ENCODE results near the gene FGF23. TPM values are rescaled to one million over a fixed set of nuclear protein-coding genes. Genes with fewer than 3 reads are reported as not detected.
"Not testable (repeated sequence)": the region's sequence is repeated elsewhere in the genome, so short reads cannot be mapped to it uniquely, and the experiment has no call there.

The FGF23 gene
- total RNA-seq, 2 donors from 2014 or later, result not detected

DNA sequence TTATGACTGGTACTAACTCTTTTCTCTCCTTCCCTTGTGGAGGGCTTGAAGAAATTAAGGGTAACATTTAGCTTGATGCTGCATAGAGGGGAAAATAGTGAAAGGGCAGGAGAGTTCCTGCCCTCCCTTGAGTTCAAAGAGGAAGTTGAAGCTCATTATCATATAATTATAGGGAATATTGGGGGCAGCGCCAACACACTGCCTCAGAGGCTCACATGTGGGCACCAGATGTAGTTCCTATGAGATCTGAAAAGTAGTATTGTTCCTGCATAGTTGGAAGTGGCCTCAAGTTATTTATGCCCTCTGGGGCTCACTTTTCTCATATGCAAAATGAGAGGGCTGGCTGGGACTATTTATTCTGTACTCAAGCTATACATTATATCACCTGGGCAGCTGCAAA is 33.0 kb upstream of the FGF23 start:
- DNase-seq (ENCODE audit: low spot score), result no peak
- intact Hi-C loops (cut with DNase I), result no loop called here
- 74% methylated on average over 1 of the region's 1 CpG for WGBS
- Histone ChIP-seq H3K4me3 (no peak overlapping the region), H3K27me3 (replicated peaks; ENCODE audit: insufficient read depth) (no peaks in the 10 kb centered on the region), H3K36me3 (no peaks in the 10 kb centered on the region), H3K4me1 (replicated peaks) (no peaks in the 10 kb centered on the region), H3K27ac (no peak overlapping the region), H3K9me3 (no peaks in the 10 kb centered on the region)
- TF ChIP-seq POLR2A (IDR thresholded peaks at IDR 0.05) (no peak), CTCF (IDR thresholded peaks at IDR 0.05) (no peak), POLR2AphosphoS5 (IDR thresholded peaks at IDR 0.05) (no peak)

DNA sequence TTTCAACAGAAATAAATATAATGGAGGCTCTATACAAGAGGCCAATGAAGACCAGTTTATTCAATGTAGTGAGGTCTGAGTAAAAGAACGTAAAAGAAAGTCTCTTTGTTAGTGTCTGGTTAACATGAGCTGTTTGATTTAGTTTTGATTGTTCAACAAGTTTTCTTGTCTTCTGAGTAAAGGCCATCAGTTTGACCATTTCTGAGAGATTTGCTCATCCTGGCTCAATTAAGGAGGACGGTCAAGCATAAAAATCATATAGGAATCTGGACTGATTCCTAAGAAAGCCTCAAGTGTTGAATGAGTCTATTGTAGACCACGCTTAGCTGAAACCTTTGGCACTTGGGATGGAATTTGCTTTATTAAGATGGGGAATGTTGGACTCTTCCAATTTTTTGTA is 32.5 kb upstream of the FGF23 start:
- intact Hi-C loops (cut with DNase I), result no loop called here
- Histone ChIP-seq H3K36me3 (no peaks in the 10 kb centered on the region), H3K9me3 (no peaks in the 10 kb centered on the region), H3K27ac (no peak overlapping the region), H3K4me1 (replicated peaks) (no peaks in the 10 kb centered on the region), H3K4me3 (no peak overlapping the region), H3K27me3 (replicated peaks; ENCODE audit: insufficient read depth) (no peaks in the 10 kb centered on the region)
- TF ChIP-seq CTCF (IDR thresholded peaks at IDR 0.05), result no peak
- no peak for DNase-seq (ENCODE audit: low spot score)
- WGBS, result 68% methylated on average over 3 of the region's 3 CpGs

DNA sequence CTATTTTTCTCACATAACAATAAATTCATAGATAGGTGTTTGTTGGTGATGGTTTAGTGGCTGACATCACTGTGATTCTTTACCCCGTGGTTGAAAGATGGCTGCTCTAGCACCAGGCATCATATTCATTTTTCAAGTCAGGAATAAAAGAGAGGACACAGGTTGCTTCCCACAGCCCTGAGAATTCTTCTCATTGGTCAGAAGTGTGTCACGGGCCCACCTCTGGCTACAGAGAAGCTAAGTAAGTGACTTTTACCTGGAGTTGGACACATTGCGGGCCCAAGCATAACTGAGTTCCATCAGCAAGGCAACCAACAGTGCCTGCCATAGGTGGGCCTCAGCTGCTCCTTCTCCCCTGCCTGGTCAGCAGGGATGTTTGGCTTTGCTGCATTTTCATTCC is 27.6 kb upstream of the FGF23 start:
- Histone ChIP-seq H3K4me3 (no peak overlapping the region), H3K27ac (no peak overlapping the region), H3K9me3 (no peaks in the 10 kb centered on the region), H3K36me3 (no peaks in the 10 kb centered on the region), H3K4me1 (replicated peaks) (no peaks in the 10 kb centered on the region), H3K27me3 (replicated peaks; ENCODE audit: insufficient read depth) (no peaks in the 10 kb centered on the region)
- 89% methylated on average over 3 of the region's 3 CpGs for whole genome bisulfite sequencing
- no peak for TF ChIP-seq CTCF (IDR thresholded peaks at IDR 0.05)
- TF ChIP-seq POLR2A (IDR thresholded peaks at IDR 0.05), result no peak
- TF ChIP-seq POLR2AphosphoS5 (IDR thresholded peaks at IDR 0.05), result no peak
- intact Hi-C loops (cut with DNase I), result no loop called here
- DNase-seq (ENCODE audit: low spot score), result no peak

- intact Hi-C loops (cut with DNase I); DNase-seq (ENCODE audit: low spot score); H3K27me3 ChIP-seq (replicated peaks; ENCODE audit: insufficient read depth); H3K9me3 ChIP-seq; H3K4me1 ChIP-seq (replicated peaks); H3K27ac ChIP-seq; H3K36me3 ChIP-seq; H3K4me3 ChIP-seq: not testable (repeated sequence)
- 87% methylated on average over 8 of the region's 8 CpGs for WGBS
Measured at GRCh38 chr12:4404877-4405637, 25.5 kb upstream of the FGF23 start.

DNA sequence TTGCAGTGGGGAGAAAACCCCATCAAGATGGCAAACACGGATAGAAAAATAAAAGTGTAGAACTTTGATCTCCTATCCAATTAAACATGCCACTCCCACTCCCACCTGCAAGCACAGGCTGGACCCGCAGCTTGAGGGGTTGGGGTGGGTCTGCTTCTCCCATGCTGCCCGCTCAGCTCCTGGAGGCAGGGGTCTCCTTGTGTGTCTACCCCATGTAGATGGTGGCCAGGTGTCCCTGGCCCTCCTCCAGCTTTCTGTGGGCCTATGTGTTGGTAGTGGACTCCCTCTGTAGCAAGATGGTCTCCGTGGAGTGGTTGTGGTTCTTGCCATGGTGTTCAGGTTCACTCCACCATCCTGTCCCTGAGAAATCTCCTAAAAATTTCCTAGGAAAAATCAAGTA is 23.5 kb upstream of the FGF23 start:
- no peaks in the 10 kb centered on the region for H3K9me3 ChIP-seq
- H3K27ac ChIP-seq, result no peak overlapping the region
- intact Hi-C loops (cut with DNase I), result no loop called here
- no peaks in the 10 kb centered on the region for H3K36me3 ChIP-seq
- no peak for DNase-seq (ENCODE audit: low spot score)
- no peaks in the 10 kb centered on the region for H3K4me1 ChIP-seq (replicated peaks)
- no peak for TF ChIP-seq POLR2A (IDR thresholded peaks at IDR 0.05)
- TF ChIP-seq POLR2AphosphoS5 (IDR thresholded peaks at IDR 0.05), result no peak
- TF ChIP-seq CTCF (IDR thresholded peaks at IDR 0.05), result no peak
- WGBS, result 61% methylated on average over 4 of the region's 4 CpGs
- H3K4me3 ChIP-seq, result no peak overlapping the region
- H3K27me3 ChIP-seq (replicated peaks; ENCODE audit: insufficient read depth), result no peaks in the 10 kb centered on the region

All from prostate gland (tissue), 2 donors.